Activated CD8-positive, alpha-beta T cell treated with anti-CD3 and anti-CD28 coated beads for 36 hours (primary cell): ENCODE results near the gene CCDC3. TPM values are rescaled to one million over a fixed set of nuclear protein-coding genes. Genes with fewer than 3 reads are reported as not detected.

Experiments used
- ATAC-seq: fragments of 200-7000 bp; cut with Tn5 transposase; one replicate; pipeline ENCODE4 v1.10.0; 2021; ENCODE audit warnings: mild to moderate bottlenecking, moderate library complexity
- CTCF ChIA-PET: fragments of 350-600 bp; sonication (Branson Sonifier 250); formaldehyde crosslinking; loops from one replicate; lab custom pipeline; 2021; ENCODE audit warnings: antibody characterized with exemption; lab: Charles Lee
- POLR2A ChIA-PET: fragments of 350-600 bp; sonication (Branson Sonifier 250); formaldehyde crosslinking; loops from one replicate; lab custom pipeline; 2021; ENCODE audit warnings: antibody characterized with exemption; lab: Charles Lee
- DNase-seq: peaks from one replicate; pipeline ENCODE4 v3.0.0-alpha.2; 2020
- H3K27ac Mint-ChIP-seq: one replicate; pipeline ENCODE4 v1.8.0; 2021; ENCODE audit warnings: mild to moderate bottlenecking, mixed read lengths
- H3K27me3 Mint-ChIP-seq: one replicate; pipeline ENCODE4 v1.8.0; 2021; ENCODE audit warnings: mixed read lengths
- H3K36me3 Mint-ChIP-seq: one replicate; pipeline ENCODE4 v1.8.0; 2021; ENCODE audit warnings: low read depth, mixed read lengths
- H3K4me1 Mint-ChIP-seq: one replicate; pipeline ENCODE4 v1.8.0; 2021; ENCODE audit warnings: low read depth, mixed read lengths
- H3K4me3 Mint-ChIP-seq: one replicate; pipeline ENCODE4 v1.8.0; 2021; ENCODE audit warnings: mild to moderate bottlenecking, moderate library complexity, mixed read lengths
- H3K9me3 Mint-ChIP-seq: one replicate; pipeline ENCODE4 v1.8.0; 2021; ENCODE audit warnings: mixed read lengths
- CTCF ChIP-seq: fragments of 200-600 bp; IDR thresholded peaks from one replicate; pipeline ENCODE4 v1.8.0; 2022; ENCODE audit warnings: antibody characterized with exemption, mild to moderate bottlenecking
- intact Hi-C: fragments of 100-400 bp; cut with micrococcal nuclease; formaldehyde crosslinking; loops from one replicate; pipeline ENCODE4 v1.10.0; 2022
- total RNA-seq, 2 experiments: library from RNA; stranded (reverse); gene quantifications; one replicate each; pipeline ENCODE4 v1.2.3, GENCODE V29; 2021

The CCDC3 gene
- total RNA-seq, 2 experiments from 2014 or later, result not detected

DNA sequence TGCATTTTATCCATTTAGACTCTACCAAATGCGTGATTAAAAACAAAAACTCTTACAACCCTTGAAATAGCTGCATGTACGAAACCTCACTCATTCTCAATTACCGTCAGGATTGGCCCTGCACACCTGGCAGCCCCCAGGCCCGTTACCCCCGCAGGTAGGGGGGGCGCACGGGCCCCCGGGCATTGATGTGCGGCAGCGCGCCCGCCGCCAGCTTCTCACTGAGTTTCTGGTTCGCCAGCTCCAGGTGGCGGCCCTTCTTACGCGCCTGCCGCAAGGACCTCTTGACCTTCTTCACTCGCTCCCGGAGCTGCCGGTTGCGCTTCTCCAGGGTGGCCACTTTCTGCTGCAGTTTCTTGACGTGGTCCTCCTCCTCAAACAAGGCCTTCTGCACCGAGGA is 103.2 kb downstream of the CCDC3 start:
- Mint-ChIP-seq H3K36me3 (no peaks in the 10 kb centered on the region), H3K4me3 (no peak overlapping the region), H3K27ac (no peak overlapping the region), H3K27me3 (peaks cover 14% of the 10 kb centered on the region), H3K4me1 (no peaks in the 10 kb centered on the region), H3K9me3 (peaks cover 5% of the 10 kb centered on the region)
- no peak for TF ChIP-seq CTCF
- CTCF ChIA-PET, result no interaction called here
- POLR2A ChIA-PET, result no interaction called here
- DNase-seq (no peak), ATAC-seq (no peak)
- intact Hi-C loops, result no loop called here

DNA sequence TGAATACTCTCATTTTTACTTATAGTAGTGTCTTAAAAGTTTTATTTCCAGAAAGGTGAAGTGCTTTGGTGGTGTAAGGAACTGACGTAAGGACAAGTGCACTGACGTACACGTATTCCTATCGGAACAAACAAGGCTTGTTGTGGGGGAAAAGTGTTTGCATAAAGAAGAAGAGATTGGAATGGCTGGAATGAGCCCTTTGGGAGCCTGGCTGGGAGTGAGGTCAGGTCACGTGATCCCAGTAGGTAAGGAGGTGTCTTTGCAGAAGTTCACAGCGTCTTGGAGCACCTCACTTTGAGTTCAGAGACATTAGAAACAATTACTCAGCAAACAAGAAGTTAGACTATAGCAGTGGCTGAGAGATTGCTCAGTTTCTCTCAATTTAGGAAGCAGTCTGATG is 104.2 kb downstream of the CCDC3 start:
- DNase-seq (no peak), ATAC-seq (no peak)
- Mint-ChIP-seq H3K4me3 (no peak overlapping the region), H3K27ac (no peak overlapping the region), H3K36me3 (no peaks in the 10 kb centered on the region), H3K27me3 (peaks cover 9% of the 10 kb centered on the region), H3K4me1 (no peaks in the 10 kb centered on the region), H3K9me3 (peaks cover 12% of the 10 kb centered on the region)
- CTCF ChIA-PET, result no interaction called here
- intact Hi-C loops, result no loop called here
- POLR2A ChIA-PET, result no interaction called here
- TF ChIP-seq CTCF, result no peak

DNA sequence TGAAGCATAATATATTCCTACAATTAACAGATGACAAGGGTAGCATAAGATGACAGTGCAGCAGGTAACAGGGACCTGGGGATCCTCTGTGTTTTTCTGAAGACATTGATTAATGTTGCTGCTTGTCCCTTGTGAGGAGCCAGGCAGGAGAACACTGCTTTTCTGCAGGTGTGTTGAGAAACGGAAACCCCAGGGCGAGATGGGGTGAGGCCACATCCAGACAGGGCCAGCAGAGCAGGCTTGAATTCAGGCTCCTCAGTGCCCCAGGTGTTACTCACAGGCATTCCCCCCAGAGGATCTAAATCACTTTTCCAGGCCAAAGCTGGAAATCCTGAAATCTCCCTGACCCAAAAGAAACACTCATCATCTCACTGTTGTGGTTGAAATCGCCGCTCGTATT is 105.3 kb downstream of the CCDC3 start:
- H3K36me3 Mint-ChIP-seq, result no peaks in the 10 kb centered on the region
- H3K27me3 Mint-ChIP-seq, result peaks cover 7% of the 10 kb centered on the region
- CTCF ChIA-PET, result interaction anchor here (1.8 kb wide), 1 partner anchor 9 kb away, joined by 5 read pairs; no protein-coding TSS in a partner anchor
- TF ChIP-seq CTCF, result no peak
- no peak overlapping the region for H3K4me3 Mint-ChIP-seq
- ATAC-seq (no peak), DNase-seq (no peak)
- H3K9me3 Mint-ChIP-seq, result peaks cover 14% of the 10 kb centered on the region
- H3K4me1 Mint-ChIP-seq, result no peaks in the 10 kb centered on the region
- POLR2A ChIA-PET, result no interaction called here
- intact Hi-C loops, result no loop called here
- H3K27ac Mint-ChIP-seq, result no peak overlapping the region

GRCh38 chr10:12892924-12893323 is 108.6 kb downstream of the CCDC3 start:
- intact Hi-C loops, result no loop called here
- CTCF ChIA-PET, result interaction anchor here (1.0 kb wide), 1 partner anchor 9 kb away, joined by 5 read pairs; no protein-coding TSS in a partner anchor
- no peak for ATAC-seq

GRCh38 chr10:12890958-12891357 is 110.6 kb downstream of the CCDC3 start:
- no peaks in the 10 kb centered on the region for H3K36me3 Mint-ChIP-seq
- no peak for TF ChIP-seq CTCF
- peaks cover 5% of the 10 kb centered on the region for H3K27me3 Mint-ChIP-seq
- intact Hi-C loops, result no loop called here
- H3K4me3 Mint-ChIP-seq, result no peak overlapping the region
- H3K9me3 Mint-ChIP-seq, result peaks cover 14% of the 10 kb centered on the region
- CTCF ChIA-PET, result interaction anchor here (2.3 kb wide), 1 partner anchor 11 kb away, joined by 6 read pairs; no protein-coding TSS in a partner anchor
- no peak for ATAC-seq
- no peak for DNase-seq
- H3K4me1 Mint-ChIP-seq, result no peaks in the 10 kb centered on the region
- H3K27ac Mint-ChIP-seq, result no peak overlapping the region
- POLR2A ChIA-PET, result no interaction called here

More at GRCh38 chr10:12892924-12893323, 108.6 kb downstream of the CCDC3 start:
- Mint-ChIP-seq H3K27ac (no peak overlapping the region), H3K9me3 (peaks cover 14% of the 10 kb centered on the region), H3K27me3 (peaks cover 9% of the 10 kb centered on the region), H3K4me3 (no peak overlapping the region), H3K4me1 (no peaks in the 10 kb centered on the region), H3K36me3 (no peaks in the 10 kb centered on the region)
- POLR2A ChIA-PET, result no interaction called here
- DNase-seq, result no peak
- TF ChIP-seq CTCF, result no peak
